Activated CD8-positive, alpha-beta memory T cell treated with anti-CD3 and anti-CD28 coated beads, Interleukin-2, amount 10 ng/mL, durations not matched to agents 7 days and 5 days (primary cell): Measurements from ENCODE around the gene BBX. TPM values are rescaled to one million over a fixed set of nuclear protein-coding genes. Genes with fewer than 3 reads are reported as not detected.

Source experiments
- ATAC-seq: fragments of 150-1000 bp; cut with Tn5 transposase; one replicate; pipeline ENCODE4 v1.10.0; 2021; ENCODE audit warnings: moderate library complexity
- CTCF ChIA-PET: fragments of 350-600 bp; sonication (Branson Sonifier 250); formaldehyde crosslinking; loops from one replicate; lab custom pipeline; 2021; ENCODE audit warnings: antibody characterized with exemption; lab: Charles Lee
- DNase-seq: peaks from one replicate; pipeline ENCODE4 v3.0.0-alpha.2; 2020
- H3K27ac Mint-ChIP-seq: one replicate; pipeline ENCODE4 v1.8.0; 2021; ENCODE audit warnings: mild to moderate bottlenecking, mixed read lengths
- H3K27me3 Mint-ChIP-seq: one replicate; pipeline ENCODE4 v1.8.0; 2021; ENCODE audit warnings: mixed read lengths
- H3K36me3 Mint-ChIP-seq: one replicate; pipeline ENCODE4 v1.8.0; 2021; ENCODE audit warnings: mild to moderate bottlenecking, mixed read lengths
- H3K4me1 Mint-ChIP-seq: one replicate; pipeline ENCODE4 v1.8.0; 2021; ENCODE audit warnings: mixed read lengths
- H3K4me3 Mint-ChIP-seq: one replicate; pipeline ENCODE4 v1.8.0; 2021; ENCODE audit warnings: mild to moderate bottlenecking, moderate library complexity, mixed read lengths
- H3K9me3 Mint-ChIP-seq: one replicate; pipeline ENCODE4 v1.8.0; 2022; ENCODE audit warnings: low read depth, mixed read lengths
- total RNA-seq, 2 experiments: library from RNA; stranded (reverse); gene quantifications; one replicate each; pipeline ENCODE4 v1.2.3, GENCODE V29; 2021

The BBX gene
- total RNA-seq, 2 experiments from 2014 or later: 37.0 to 39.4 TPM

DNA sequence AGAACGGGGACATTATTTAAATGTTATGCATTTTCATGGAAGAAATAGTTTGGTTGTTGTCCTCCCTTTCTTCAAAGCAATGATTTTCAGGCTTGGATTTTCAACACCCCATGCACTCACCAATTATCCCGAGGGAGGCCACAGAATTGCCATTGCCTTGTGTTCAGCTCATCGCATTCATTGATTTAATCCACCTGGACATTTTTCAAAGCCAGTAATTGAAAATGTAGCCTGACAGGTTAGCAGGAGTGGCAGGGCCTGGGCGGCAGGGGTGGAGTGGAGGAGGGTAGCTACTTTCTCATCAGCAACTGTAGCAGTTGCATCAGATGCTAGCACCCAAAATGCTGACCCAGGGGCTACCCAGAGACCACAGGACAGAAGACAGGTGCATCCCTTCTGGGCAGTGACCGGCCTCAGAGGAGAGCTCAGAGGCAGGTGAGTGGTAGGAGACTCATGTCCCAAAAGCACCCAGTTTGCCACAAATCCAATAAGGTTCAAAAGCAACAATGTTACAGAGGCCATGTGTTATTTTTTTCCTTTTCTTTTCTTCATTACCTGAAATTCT is 325.7 kb downstream of the BBX start:
- H3K9me3 Mint-ChIP-seq: no peaks in the 10 kb centered on the region
- ATAC-seq (no peak), DNase-seq (no peak)
- no peak overlapping the region for H3K27ac Mint-ChIP-seq
- peaks cover 12% of the 10 kb centered on the region for H3K27me3 Mint-ChIP-seq
- no peaks in the 10 kb centered on the region for H3K36me3 Mint-ChIP-seq
- peaks cover 5% of the 10 kb centered on the region for H3K4me1 Mint-ChIP-seq
- CTCF ChIA-PET: interaction anchor here (1.3 kb wide), 1 partner anchor 188 kb away, joined by 4 read pairs; no protein-coding TSS in a partner anchor
- H3K4me3 Mint-ChIP-seq: no peak overlapping the region

- DNase-seq (no peak), ATAC-seq (peak; percentile 39)
- Mint-ChIP-seq H3K27ac (no peak overlapping the region), H3K36me3 (no peaks in the 10 kb centered on the region), H3K4me1 (peaks cover 5% of the 10 kb centered on the region), H3K4me3 (no peak overlapping the region), H3K27me3 (peaks cover 10% of the 10 kb centered on the region), H3K9me3 (no peaks in the 10 kb centered on the region)
- CTCF ChIA-PET: no interaction called here
Measured at GRCh38 chr3:107850681-107851080, 327.9 kb downstream of the BBX start.

- no peak for ATAC-seq
- peaks cover 12% of the 10 kb centered on the region for H3K27me3 Mint-ChIP-seq
- no peak overlapping the region for H3K27ac Mint-ChIP-seq
- DNase-seq: no peak
- no peaks in the 10 kb centered on the region for H3K9me3 Mint-ChIP-seq
- CTCF ChIA-PET: no interaction called here
- peaks cover 5% of the 10 kb centered on the region for H3K4me1 Mint-ChIP-seq
- no peaks in the 10 kb centered on the region for H3K36me3 Mint-ChIP-seq
- no peak overlapping the region for H3K4me3 Mint-ChIP-seq
Measured at GRCh38 chr3:107853821-107854220, 331.1 kb downstream of the BBX start.

DNA sequence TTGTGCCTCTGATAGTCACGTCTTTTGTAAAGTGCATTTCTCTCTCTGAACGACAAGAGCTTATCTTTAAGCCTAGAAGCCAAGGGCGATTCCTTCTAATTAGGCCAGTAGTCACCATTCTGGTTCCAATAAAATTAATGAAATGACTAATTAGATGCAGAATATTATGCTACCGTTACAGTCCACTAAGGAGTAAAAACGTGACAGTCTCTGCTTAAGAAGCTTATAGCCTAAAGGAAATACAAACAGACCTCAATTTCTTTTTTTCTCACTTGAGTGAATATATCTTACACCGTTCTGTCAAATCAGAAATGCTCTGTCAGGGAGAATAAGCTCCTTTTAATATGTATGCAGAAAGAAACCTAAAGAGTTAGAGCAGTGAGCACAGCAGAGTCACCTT is 332.0 kb downstream of the BBX start:
- no peak for ATAC-seq
- Mint-ChIP-seq H3K36me3 (no peaks in the 10 kb centered on the region), H3K4me1 (peaks cover 5% of the 10 kb centered on the region), H3K4me3 (no peak overlapping the region), H3K27me3 (peaks cover 10% of the 10 kb centered on the region), H3K9me3 (no peaks in the 10 kb centered on the region), H3K27ac (no peak overlapping the region)
- no peak for DNase-seq
- CTCF ChIA-PET: interaction anchor here (1.7 kb wide), 1 partner anchor 9 kb away, joined by 4 read pairs; no protein-coding TSS in a partner anchor

DNA sequence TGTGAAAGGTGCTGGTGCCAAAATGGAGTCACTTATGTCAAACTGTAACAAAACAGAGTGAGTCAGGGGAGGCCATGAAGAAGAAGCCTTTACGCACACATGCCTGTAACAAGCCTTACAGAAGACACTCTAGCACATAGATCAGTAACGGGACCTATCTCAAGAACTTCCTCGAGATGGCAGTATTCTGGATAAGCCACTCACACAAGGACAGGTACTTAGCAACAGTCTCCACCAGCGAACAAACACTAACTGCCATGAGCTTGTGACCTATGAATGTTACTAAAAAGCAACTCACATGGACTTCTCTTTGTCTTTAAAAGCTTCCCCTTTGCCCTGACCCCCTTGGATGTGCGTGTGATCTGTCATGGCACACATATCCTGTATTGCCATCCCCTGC is 332.9 kb downstream of the BBX start:
- H3K4me1 Mint-ChIP-seq: peaks cover 3% of the 10 kb centered on the region
- no peak for DNase-seq
- H3K9me3 Mint-ChIP-seq: no peaks in the 10 kb centered on the region
- no peaks in the 10 kb centered on the region for H3K36me3 Mint-ChIP-seq
- CTCF ChIA-PET: interaction anchor here (1.7 kb wide), 1 partner anchor 10 kb away, joined by 4 read pairs; no protein-coding TSS in a partner anchor
- H3K27me3 Mint-ChIP-seq: peaks cover 9% of the 10 kb centered on the region
- no peak overlapping the region for H3K4me3 Mint-ChIP-seq
- no peak overlapping the region for H3K27ac Mint-ChIP-seq
- ATAC-seq: no peak

GRCh38 chr3:107857854-107858253 is 335.1 kb downstream of the BBX start:
- ATAC-seq (no peak), DNase-seq (no peak)
- CTCF ChIA-PET: no interaction called here
- H3K9me3 Mint-ChIP-seq: no peaks in the 10 kb centered on the region
- peaks cover 8% of the 10 kb centered on the region for H3K27me3 Mint-ChIP-seq
- H3K27ac Mint-ChIP-seq: no peak overlapping the region
- no peaks in the 10 kb centered on the region for H3K36me3 Mint-ChIP-seq
- H3K4me3 Mint-ChIP-seq: no peak overlapping the region
- H3K4me1 Mint-ChIP-seq: no peaks in the 10 kb centered on the region

GRCh38 chr3:107858876-107859275 is 336.1 kb downstream of the BBX start:
- ATAC-seq: no peak
- H3K4me1 Mint-ChIP-seq: no peaks in the 10 kb centered on the region
- CTCF ChIA-PET: interaction anchor here (1.5 kb wide), 1 partner anchor 23 kb away, joined by 3 read pairs; no protein-coding TSS in a partner anchor
- DNase-seq: no peak
- H3K27ac Mint-ChIP-seq: no peak overlapping the region
- H3K9me3 Mint-ChIP-seq: no peaks in the 10 kb centered on the region
- peaks cover 9% of the 10 kb centered on the region for H3K27me3 Mint-ChIP-seq
- no peaks in the 10 kb centered on the region for H3K36me3 Mint-ChIP-seq
- H3K4me3 Mint-ChIP-seq: no peak overlapping the region

Other genes starting within 250 kb of the BBX start
- gene CCDC54, start 145.5 kb upstream of the BBX start, total RNA-seq: not detected